Stimulated activated CD8-positive, alpha-beta memory T cell treated with anti-CD3 and anti-CD28 coated beads, Interleukin-4, amount 100 ng/mL, for 1 hour (primary cell): ENCODE measurements around the gene SDR39U1.

Experiments
- DNase-seq, 2 donors: peaks; one replicate each; pipeline ENCODE4 v3.0.0-alpha.2; 2020; ENCODE audit warnings: low read depth in 2 of 2, low spot score in 1 of 2

SDR39U1 gene

DNA sequence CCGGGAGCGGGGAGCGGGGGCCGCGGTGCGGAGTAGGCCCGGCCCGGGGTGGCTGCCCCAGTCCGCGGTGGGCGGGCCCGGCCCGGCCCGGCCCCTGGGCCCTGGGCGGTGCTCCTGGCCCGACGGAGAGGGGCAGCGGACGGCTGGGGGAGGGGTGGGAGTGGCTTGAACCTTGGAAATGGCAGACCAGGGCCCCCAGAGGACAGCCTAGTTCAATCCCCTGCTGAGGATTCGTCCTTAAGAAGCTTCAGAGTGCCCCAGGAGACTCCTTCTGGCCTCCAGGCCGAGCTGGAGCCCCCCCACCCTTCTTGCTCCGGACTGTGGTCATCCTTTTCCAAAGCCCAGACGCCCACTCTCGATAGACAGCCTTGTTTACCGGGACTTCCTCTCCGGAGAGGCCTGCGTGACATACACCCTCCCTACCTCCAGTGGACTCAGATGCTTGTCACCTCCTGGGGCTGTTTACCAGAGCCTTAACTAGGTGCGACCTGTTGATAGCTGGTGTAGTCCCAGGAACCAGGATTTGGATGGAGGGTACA lies 12.4 kb downstream of the SDR39U1 start:
- peak in 1 of 2 donors; percentile 27 for DNase-seq

- DNase-seq, result peak; percentile 65 to 74
These were observed 13.0 kb downstream of the SDR39U1 start, which contains the start of the genes CBLN3 and KHNYN for GRCh38 chr14:24429395-24430142. TSS of gene CBLN3 (minus strand) at chr14:24429668. CDS start at chr14:24429054, 614 bp downstream. TSS of gene KHNYN (plus strand) at chr14:24429954. CDS start at chr14:24430731, 777 bp downstream.

GRCh38 chr14:24428628-24429394 lies 13.8 kb downstream of the SDR39U1 start:
- no peak for DNase-seq

DNA sequence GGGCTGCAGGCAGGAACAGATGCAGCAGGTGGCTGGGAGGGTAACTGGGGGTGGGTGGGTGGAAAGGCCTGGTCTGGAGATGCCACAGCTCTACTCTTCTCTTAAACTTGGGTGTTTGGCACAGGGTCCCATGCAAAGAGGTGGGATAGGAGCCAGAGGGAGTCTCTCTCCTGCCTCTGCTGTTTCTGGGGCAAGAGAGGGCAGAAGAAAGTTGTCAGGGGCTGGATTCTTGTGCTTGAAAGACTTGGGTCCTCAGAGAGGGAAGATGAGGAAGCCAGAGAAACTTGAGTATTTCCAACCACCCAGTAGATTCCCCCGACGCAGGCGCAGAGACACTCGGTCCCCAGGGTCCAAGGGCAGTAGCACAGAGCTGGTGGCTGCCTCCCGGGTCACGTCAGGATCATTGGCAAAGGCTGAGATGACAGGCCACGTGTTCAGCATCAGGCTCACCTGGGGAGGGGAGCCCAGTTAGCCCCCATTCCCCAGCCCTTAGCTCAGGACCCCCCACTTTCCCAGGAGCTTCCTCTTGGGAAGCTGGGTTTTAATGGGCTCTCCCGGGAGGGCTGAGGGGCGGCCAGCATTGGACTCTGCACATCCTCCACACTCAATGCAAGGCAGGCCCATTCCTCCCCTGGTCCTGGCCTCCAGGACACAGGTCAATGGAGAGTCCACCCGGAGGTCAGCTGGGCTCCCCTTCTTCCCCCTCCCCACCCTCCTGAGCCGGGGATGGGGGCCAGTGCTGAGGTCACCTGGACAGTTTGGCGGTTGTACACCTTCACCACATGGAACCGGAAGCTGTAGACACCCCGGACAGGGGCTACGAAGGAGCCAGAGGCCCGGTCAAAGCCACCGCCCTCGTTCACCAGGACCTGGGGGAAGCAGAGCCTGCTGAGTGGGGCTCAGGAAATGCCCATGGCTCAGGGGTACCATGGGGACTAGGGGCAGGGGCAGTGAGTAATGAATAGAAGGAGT lies 14.8 kb downstream of the SDR39U1 start:
- no peak for DNase-seq

- no peak for DNase-seq
These were observed 15.6 kb downstream of the SDR39U1 start for GRCh38 chr14:24426912-24427536.

GRCh38 chr14:24426150-24426911 lies 16.2 kb downstream of the SDR39U1 start:
- no peak for DNase-seq

DNA sequence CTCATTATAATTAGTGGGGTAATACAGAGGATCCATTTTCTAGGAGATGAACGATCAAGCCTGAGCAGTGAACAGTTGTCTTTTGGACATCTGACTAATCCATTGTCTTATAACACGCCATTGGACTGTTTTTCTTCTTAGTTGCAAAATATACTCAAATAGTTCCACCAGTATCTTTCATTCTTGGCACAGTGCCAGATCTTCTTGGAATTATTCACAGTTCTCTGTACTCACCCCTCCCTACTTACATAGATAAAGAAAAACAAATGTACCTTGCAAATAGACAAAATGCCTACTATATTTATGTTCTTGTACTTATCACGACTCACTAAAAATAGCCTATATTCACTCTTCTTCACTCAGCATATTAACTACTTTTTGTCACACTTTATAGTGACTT lies 16.9 kb downstream of the SDR39U1 start:
- DNase-seq, result no peak

DNA sequence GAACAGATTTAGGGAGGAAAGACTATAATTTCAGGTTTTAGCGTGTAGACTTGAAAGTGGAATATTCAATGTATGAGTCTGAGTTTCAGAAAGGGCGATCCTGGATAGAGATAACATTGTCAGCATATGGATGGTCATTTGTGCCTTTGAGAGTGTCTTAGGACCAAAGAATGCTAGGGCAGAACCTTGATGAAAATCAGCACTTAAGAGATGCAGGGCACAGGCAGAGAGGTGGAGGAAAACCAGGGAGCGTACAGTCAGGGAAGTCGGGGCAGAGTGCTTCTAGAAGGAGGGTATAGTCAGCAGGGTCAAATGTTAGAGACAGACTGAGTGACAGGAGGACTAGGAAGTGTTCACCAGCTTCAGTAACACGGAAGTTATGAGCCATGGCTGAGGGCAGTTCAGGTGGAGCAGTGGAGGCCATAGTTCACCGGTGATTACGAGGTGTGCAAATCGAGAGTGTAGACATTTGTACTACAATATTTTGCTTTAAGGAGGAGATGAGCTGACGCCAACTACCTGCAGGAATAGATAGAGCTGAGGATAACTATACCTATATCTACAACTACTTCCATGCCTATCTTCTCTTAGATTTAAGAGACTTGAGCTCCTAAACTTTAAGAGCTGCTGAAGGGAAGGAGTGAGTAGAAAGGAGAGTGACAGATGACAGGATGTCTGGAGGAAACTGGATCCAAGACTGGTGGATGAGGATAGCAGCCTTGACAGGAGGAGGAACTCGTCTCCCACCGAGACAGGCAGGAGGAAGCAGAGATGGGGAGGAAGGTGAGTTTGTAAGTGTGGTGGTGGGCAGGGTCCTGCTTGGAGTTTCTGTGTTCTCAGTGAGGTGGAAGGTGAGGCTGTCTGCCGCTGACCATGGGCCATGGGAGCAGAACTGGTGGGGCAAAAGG lies 19.6 kb downstream of the SDR39U1 start:
- DNase-seq, result no peak

GRCh38 chr14:24422261-24422660 lies 20.3 kb downstream of the SDR39U1 start:
- DNase-seq, result no peak

GRCh38 chr14:24418492-24418873 lies 24.1 kb downstream of the SDR39U1 start:
- no peak for DNase-seq

- no peak for DNase-seq
These were observed 24.6 kb downstream of the SDR39U1 start for GRCh38 chr14:24417832-24418491.

DNA sequence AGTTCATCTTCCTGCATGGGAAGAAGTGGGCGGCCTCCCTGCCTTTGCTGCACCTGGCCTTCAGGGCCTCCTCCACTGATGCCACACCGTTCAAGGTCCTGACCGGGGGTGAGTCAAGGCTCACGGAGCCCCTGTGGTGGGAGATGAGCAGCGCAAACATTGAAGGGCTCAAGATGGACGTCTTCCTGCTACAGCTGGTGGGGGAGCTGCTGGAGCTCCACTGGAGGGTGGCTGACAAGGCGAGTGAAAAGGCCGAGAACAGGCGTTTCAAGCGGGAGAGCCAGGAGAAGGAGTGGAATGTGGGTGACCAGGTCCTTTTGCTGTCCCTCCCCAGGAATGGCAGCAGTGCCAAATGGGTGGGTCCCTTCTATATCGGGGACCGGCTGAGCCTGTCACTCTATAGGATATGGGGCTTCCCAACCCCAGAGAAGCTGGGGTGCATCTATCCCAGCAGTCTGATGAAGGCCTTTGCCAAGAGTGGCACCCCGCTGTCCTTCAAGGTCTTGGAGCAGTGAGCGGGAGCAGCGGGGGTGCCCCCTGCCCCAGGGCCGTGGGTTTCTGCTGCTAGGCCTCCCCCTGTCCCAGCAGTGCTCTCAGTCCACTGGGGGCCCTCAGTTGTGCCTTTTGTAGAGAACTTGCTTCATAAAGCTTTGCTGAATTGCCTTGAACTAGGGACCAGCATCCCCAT lies 25.5 kb downstream of the SDR39U1 start:
- DNase-seq, result no peak

- DNase-seq, result no peak
These were observed 26.2 kb downstream of the SDR39U1 start for GRCh38 chr14:24416254-24416931.

DNA sequence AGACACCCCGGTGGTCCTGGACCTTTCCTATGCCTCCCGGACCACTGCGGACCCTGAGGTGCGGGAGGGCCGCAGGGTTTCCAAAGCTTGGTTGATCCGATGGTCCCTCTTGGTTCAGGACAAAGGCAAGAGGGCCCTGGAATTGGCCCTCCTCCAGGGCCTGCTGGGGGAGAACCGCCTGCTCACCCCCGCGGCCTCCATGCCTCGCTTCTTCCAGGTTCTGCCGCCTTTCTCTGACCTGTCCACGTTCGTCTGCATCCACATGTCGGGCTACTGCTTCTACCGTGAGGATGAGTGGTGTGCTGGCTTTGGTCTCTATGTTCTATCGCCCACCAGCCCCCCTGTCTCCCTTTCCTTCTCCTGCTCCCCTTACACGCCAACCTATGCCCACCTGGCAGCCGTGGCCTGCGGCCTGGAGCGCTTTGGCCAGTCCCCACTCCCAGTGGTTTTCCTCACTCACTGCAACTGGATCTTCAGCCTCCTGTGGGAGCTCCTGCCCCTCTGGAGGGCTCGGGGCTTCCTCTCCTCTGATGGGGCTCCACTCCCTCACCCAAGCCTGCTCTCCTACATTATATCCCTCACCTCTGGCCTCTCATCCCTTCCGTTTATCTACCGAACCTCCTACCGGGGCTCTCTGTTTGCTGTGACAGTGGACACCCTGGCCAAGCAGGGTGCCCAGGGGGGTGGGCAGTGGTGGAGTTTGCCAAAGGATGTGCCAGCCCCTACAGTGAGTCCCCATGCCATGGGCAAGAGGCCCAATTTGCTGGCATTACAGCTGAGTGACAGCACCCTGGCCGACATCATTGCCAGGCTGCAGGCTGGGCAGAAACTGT lies 26.9 kb downstream of the SDR39U1 start:
- no peak for DNase-seq

DNA sequence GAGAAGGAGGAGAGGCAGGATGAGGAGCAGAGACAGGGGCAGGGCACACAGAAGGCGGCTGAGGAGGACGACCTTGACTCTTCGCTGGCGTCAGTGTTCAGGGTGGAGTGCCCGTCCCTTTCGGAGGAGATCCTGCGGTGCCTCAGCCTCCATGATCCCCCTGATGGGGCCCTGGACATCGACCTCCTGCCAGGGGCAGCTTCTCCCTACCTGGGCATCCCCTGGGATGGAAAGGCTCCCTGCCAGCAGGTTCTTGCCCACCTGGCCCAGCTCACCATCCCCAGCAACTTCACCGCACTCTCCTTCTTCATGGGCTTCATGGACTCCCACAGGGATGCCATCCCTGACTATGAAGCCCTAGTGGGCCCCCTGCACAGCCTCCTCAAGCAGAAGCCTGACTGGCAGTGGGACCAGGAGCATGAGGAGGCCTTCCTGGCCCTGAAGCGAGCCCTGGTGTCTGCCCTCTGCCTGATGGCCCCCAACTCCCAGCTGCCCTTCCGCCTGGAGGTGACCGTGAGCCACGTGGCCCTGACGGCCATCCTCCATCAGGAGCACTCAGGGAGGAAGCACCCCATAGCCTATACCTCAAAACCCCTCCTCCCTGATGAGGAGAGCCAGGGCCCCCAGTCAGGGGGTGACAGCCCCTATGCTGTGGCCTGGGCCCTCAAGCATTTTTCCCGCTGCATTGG lies 27.7 kb downstream of the SDR39U1 start:
- DNase-seq, result no peak

GRCh38 chr14:24414077-24414476 lies 28.5 kb downstream of the SDR39U1 start:
- DNase-seq, result no peak
